Mesenteric fat pad (tissue), 1 donor: ENCODE measurements around the gene HAS3. TPM values are rescaled to one million over a fixed set of nuclear protein-coding genes. Genes with fewer than 3 reads are reported as not detected.
"Not testable (repeated sequence)": the region's sequence is repeated elsewhere in the genome, so short reads cannot be mapped to it uniquely, and the experiment has no call there.

Experiments used
- DNase-seq: peaks from one replicate; pipeline ENCODE4 v3.0.0-alpha.2; 2020; ENCODE audit warnings: low spot score
- total RNA-seq: library from RNA; stranded (reverse); fragmentation: NEBNext Ultra II Directional; extraction: Animal tissue kit (Norgen Biotek cat#: 25700); gene quantifications from one replicate; pipeline ENCODE4 v1.2.1, GENCODE V29; 2021
- donor health status: DM: yes; HTN: yes; CAD: no.

The HAS3 gene
- total RNA-seq, 1 donor from 2014 or later: 0.77 TPM

GRCh38 chr16:69141014-69141413, 35.6 kb downstream of the HAS3 start:
- DNase-seq: no peak

DNA sequence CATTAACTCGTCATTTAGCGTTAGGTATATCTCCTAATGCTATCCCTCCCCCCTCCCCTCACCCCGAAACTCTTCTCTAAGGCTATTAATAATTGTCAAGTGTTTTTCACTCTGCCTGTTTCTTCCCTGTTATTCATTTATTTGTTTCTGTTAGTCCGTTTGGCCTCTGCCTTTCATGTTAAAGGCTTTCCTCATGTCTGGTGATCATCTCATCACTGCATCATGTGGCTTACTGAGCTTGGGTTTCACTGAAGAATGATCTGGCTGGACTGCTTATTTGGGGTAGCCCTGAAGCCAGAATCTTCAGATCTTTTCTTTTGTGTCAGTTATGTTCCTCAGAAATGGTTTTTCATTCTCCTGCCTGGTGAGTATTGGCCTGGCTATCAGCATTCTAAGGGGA, 36.5 kb downstream of the HAS3 start:
- no peak for DNase-seq

DNA sequence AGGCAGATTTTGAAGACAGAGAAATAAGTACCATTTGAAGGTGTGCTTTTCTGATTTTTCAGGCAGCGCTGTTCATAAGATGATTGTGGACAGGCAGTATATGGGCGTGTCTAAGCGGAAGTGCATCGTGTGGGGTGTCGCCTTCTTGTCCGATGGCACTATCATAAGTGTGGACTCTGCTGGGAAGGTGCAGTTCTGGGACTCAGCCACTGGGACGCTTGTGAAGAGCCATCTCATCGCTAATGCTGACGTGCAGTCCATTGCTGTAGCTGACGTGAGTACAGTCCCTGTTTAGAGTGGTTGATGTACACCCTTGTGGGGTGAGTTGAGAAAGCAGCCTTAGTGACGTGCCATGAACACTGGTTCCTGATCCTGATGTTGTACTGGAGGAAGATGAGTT, 37.7 kb downstream of the HAS3 start:
- DNase-seq: no peak

- DNase-seq: no peak
Observed at GRCh38 chr16:69145658-69146057, 40.2 kb downstream of the HAS3 start.

DNA sequence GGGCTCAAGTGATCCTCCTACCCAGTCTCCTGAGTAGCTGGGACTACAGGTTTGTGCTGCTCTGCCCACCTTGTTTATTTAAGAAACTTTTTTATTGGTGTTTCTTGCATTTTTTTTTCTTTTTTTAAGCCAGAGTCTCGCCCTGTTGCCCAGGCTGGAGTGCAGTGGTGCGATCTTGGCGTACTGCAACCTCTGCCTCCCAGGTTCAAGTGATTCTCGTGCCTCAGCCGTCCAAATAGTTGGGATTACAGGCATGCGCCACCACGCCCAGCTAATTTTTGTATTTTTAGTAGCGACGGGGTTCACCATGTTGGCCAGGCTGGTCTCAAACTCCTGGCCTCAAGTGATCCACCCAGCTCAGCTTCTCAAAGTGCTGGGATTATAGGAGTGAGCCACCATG, 44.2 kb downstream of the HAS3 start:
- DNase-seq: not testable (repeated sequence)

DNA sequence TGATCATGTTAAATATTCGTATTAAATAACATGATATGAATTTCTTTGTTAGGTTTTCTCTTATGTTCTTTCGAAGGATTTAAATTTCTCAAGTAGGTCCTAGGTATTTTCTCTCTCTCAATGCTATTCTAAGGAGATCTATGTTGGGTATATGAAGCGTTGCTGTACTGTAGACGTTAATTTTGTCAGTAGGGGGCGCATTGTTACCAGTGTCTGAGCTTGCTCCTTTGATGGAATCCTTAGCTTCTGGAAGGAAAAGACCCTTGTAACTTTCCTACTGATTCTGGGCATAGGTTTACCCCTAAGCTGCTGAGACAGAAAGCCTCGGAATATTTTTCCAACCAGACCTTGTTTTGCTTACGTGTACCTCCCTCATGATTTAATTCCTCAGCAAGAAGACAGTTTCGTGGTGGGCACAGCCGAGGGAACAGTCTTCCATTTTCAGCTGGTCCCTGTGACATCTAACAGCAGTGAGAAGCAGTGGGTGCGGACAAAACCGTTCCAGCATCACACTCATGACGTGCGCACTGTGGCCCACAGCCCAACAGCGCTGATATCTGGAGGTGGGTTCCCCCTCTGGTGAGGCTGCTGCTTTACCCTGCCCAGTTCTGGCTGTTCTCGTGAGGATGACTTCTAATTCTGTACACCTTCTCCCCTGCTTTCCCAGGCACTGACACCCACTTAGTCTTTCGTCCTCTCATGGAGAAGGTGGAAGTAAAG, 44.9 kb downstream of the HAS3 start:
- DNase-seq: no peak

GRCh38 chr16:69157196-69157595, 51.7 kb downstream of the HAS3 start:
- no peak for DNase-seq

DNA sequence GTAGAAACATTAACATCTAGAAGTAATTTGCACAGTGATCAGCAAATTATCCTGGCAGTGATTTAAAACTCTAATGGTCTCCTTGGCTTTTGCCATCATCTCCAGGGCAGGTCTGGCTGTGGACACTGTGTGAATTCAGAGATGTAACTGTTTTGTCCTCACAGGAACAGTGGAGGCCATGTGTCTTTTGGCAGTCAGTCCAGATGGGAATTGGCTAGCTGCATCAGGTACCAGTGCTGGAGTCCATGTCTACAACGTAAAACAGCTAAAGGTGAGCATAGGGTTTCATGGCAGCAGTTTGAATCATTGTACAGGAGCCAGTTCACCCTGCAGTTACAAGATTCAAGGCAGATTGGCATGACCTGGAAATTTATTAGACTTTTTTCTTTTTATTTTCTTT, 54.7 kb downstream of the HAS3 start:
- no peak for DNase-seq

DNA sequence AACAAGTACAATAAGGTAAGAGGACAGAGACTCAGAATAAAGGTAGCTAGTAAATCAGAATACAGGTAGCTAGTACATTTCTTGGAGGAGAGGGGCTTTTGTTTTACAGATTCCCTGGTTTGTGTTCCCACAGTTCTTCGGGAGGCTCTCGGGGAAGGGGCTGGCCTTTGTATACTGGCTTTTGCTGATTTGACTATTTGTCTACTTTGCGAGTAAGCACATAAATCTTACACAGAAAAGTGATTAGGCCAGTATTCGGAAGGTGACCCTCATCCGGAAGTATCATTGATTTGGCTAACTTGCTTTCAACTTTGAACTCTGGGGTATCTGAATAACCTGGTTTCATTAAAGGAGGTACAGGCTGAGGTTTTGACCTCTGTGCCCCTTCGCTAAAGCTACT, 60.1 kb downstream of the HAS3 start:
- no peak for DNase-seq

- no peak for DNase-seq
Observed at GRCh38 chr16:69166221-69166833, 60.9 kb downstream of the HAS3 start.

DNA sequence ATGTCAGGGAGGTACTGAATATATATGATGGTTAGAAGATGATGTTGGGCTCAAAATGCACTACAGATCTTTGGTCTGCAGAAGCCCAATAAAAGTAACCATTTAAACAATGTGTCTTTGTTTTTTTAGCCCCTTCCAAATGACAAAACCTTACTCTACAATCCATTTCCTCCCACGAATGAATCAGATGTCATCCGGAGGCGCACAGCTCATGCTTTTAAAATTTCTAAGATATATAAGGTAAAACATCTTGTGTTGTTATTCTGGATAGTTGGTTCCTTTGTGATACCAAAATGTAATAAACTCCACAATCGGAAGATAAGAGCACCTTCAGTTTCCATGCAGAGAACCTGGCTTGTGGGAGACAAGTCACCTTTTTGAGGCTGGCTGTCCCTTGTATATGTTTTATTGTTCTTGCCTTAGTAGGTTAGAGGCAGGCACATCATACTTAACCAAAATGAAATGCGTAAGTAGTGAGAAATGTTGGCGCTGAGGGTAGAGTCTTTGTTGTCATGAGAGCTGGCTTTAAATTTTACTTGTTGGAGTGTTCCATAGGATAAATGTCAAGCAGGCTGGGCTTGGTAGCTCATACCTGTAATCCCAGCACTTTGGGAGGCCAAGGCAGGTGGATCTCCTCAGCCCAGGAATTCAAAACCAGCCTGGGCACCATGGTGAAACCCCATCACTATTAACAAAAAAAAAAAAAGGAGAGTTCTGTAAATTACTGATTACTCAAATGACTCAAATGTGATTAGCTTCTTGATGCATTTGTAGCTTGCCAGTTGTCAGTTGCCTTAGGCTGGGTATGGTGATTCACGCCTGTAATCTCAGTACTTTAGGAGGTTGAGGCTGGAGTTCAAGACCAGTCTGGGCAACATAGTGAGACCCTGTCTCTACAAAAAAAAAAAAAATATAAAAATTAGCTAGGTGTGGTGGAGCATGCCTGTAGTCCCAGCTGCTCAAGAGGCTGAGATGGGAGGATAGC, 61.8 kb downstream of the HAS3 start:
- no peak for DNase-seq

Other genes with a start within 250 kb of the HAS3 start
- gene CHTF8, start 26.9 kb downstream of the HAS3 start, total RNA-seq: 84.5 TPM
- 57.4 TPM for gene UTP4, start 27.0 kb downstream of the HAS3 start, total RNA-seq
- 49.2 TPM for gene SNTB2, start 81.5 kb downstream of the HAS3 start, total RNA-seq
- gene VPS4A, start 205.7 kb downstream of the HAS3 start, total RNA-seq: 36.3 TPM
- 14.8 TPM for gene PDF, start 224.9 kb downstream of the HAS3 start, total RNA-seq
- gene COG8, start 233.9 kb downstream of the HAS3 start, total RNA-seq: 25.0 TPM
- 32.8 TPM for gene NIP7, start 234.1 kb downstream of the HAS3 start, total RNA-seq
- 1.2 TPM for gene TMED6, start 246.1 kb downstream of the HAS3 start, total RNA-seq